ENCODE results near the gene LSM12.
A peak's percentile ranks its signal among the peaks of the same experiment; 100 is the strongest.

The LSM12 gene

GRCh38 chr17:44086364-44087311 lies 20.2 kb upstream of the LSM12 start (continued):
- TF ChIP-seq ZNF140 (tag by site-specific recombination; IDR thresholded peaks at IDR 0.05) (no peak), ZNF26 (tag by site-specific recombination; IDR thresholded peaks at IDR 0.05) (no peak), ZNF19 (tag by site-specific recombination; IDR thresholded peaks at IDR 0.05; ENCODE audit: low read depth) (no peak), ZNF114 (tag by site-specific recombination; IDR thresholded peaks at IDR 0.05) (no peak), ZNF670 (tag by site-specific recombination; IDR thresholded peaks at IDR 0.05; ENCODE audit: low read depth) (no peak), ZNF311 (tag by site-specific recombination; IDR thresholded peaks at IDR 0.05; ENCODE audit: borderline replicate concordance) (no peak), ZBTB48 (tag by site-specific recombination; IDR thresholded peaks at IDR 0.05) (peak; percentile 67), IKZF3 (tag by site-specific recombination; IDR thresholded peaks at IDR 0.05) (peak; percentile 69), ZNF626 (tag by site-specific recombination; IDR thresholded peaks at IDR 0.05) (no peak), ZFP41 (tag by site-specific recombination; IDR thresholded peaks at IDR 0.05; ENCODE audit: borderline replicate concordance) (no peak), ZFP3 (tag by site-specific recombination; IDR thresholded peaks at IDR 0.05; ENCODE audit: low read depth) (no peak), ZNF776 (tag by site-specific recombination; IDR thresholded peaks at IDR 0.05; ENCODE audit: borderline replicate concordance) (no peak), ZBTB10 (tag by site-specific recombination; IDR thresholded peaks at IDR 0.05) (no peak), ZNF785 (tag by site-specific recombination; IDR thresholded peaks at IDR 0.05) (no peak), ZNF24 (tag by site-specific recombination; IDR thresholded peaks at IDR 0.05) (no peak), ZBTB44 (tag by site-specific recombination; IDR thresholded peaks at IDR 0.05) (no peak), PRDM2 (tag by site-specific recombination; IDR thresholded peaks at IDR 0.05; ENCODE audit: borderline replicate concordance) (no peak), ATF2 (tag by site-specific recombination; IDR thresholded peaks at IDR 0.05; ENCODE audit: low read depth) (no peak), ZNF274 (IDR thresholded peaks at IDR 0.05; ENCODE audit: low read length) (no peak), ZNF274 (tag by site-specific recombination; IDR thresholded peaks at IDR 0.05; ENCODE audit: borderline replicate concordance) (no peak), ZNF398 (tag by site-specific recombination; IDR thresholded peaks at IDR 0.05) (peak; percentile 98)

All from HEK293 (cell line).